UCSD-AML1 (cell line): ENCODE results near the gene ZNF566.

Source experiments
- DNase-seq: peaks from one replicate; lab custom pipeline; 2025; ENCODE audit not compliant: unreplicated experiment; lab: John Stamatoyannopoulos, UW

Gene ZNF566

DNA sequence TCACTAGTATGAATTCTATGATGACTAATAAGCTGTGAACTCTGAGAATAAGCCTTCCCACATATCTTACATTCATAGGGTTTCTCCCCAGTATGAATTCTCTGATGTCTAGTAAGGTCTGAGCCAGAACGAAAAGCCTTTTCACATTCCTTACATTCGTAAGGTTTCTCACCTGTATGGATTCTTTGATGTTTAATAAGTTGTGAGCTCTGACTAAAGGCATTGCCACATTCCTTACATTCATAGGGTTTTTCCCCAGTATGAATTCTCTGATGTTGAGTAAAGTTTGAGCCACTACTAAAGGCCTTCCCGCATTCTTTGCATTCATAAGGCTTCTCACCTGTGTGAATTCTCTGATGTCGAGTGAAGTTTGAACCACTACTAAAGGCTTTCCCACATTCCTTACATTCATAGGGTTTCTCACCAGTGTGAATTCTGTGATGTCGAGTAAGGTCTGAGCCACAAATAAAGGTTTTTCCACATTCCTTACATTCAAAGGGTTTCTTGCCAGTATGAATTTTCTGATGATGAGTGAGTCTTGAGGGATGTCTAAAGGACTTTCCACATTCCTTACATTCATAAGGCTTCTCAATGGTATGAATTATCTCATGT is 40.2 kb downstream of the ZNF566 start:
- no peak for DNase-seq

DNA sequence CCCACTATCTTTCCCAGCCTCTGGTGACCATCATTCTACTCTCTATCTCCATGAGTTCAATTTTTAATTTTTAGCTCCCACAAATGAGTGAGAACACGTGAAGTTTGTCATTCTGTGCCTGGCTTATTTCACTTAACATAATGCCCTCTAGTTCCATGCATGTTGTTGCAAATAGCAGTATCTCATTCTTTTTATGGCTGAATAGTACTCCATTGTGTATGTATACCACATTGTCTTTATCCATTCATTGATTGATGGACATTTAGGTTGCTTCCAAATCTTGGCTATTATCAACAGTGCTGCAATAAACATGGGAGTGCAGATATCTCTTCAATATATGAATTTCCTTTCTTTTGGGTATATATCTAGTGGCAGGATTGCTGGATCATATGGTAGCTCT is 48.0 kb downstream of the ZNF566 start:
- no peak for DNase-seq

- no peak for DNase-seq
These were observed 52.8 kb downstream of the ZNF566 start for GRCh38 chr19:36436531-36436930.

GRCh38 chr19:36423925-36424324 is 65.4 kb downstream of the ZNF566 start:
- no peak for DNase-seq

DNA sequence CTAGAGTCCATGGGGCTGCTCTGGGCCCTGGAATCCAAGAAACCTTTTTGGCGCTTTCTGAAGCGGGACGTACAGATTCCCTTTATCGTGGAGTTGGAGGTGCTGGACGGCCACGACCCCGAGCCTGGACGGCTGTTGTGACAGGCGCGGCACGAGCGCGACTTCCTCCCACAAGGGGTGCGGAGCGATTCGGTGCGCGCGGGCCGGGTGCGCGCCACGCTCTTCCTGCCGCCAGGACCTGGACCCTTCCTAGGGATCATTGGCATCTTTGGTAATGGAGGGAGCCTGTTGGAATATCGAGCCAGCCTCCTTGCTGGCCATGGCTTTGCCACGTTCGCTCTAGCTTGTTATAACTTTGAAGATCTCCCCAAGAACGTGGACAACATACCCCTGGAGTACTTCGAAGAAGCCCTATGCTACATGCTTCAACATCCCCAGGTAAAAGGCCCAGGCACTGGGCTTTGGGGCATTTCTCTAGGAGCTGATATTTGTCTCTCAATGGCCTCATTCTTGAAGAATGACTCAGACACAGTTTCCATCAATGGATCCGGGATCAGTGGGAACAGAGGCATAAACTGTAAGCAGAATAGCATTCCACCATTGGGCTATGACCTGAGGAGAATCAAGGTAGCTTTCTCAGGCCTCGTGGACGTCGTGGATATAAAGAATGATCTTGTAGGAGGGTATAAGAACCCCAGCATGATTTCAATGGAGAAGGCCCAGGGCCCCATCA is 67.4 kb downstream of the ZNF566 start:
- no peak for DNase-seq

DNA sequence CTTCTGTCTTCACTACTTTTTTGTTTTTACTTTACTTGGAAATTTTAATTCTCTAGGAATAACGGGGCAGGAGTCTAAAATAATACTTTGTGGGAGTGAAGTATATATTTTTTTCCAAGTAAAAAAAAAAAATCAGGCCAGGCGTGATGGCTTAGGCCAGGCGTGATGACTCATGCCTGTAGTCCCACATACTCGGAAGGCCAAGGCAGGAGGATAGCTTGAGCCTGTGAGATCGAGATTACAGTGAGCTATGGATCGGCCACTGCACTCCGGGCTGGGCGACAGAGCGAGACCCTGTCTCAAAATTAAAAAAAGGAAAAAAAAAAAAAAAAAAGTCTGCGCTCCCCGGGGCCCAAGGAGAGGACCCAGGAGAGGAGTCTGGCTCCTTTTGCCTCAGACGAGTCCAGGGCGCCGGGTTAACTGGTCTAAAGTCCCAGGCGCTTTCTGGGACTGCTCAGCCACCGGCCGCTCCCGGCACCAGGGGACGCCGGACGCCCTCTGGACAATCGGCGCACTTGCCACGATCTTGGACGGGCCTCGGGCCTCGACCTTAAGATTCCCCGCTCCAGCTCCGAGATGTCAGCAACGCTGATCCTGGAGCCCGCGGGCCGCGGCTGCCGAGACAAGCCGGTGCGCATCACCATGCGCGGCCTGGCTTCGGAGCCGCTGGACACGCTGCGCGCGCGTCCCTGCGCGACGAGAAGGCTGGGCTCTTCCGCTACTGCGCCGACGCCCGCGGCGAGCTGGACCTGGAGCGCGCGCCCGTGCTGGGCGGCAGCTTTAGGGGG is 68.2 kb downstream of the ZNF566 start:
- no peak for DNase-seq

GRCh38 chr19:36418287-36419001 is 70.9 kb downstream of the ZNF566 start, which contains the start of gene ZFP82:
Gene ZFP82, minus strand, starts transcription at chr19:36418644. Its CDS starts 8,855 bp downstream, at chr19:36409789.
- peak; percentile 75 for DNase-seq

- no peak for DNase-seq
These were observed 71.5 kb downstream of the ZNF566 start for GRCh38 chr19:36417752-36418286.

GRCh38 chr19:36409841-36410240 is 79.5 kb downstream of the ZNF566 start:
- DNase-seq = no peak

DNA sequence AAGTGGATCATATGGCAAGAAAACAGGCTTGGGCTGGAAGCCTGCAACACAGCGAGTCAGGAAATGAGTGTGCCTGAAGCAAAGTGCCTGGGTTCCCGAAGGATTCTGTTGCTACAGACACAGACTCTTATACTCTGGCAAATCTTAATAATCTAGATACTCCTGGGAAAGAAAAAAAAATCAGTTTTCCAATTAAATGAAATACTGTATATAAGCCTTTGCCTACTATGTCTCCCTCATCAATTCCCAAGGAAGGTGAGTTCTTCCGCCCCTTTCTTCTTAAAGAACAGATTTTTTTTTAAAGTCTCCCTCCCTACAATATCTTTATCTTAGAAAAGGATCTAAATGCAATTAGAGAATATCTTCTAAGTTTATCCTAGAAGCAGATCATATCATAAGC is 81.3 kb downstream of the ZNF566 start:
- no peak for DNase-seq

- no peak for DNase-seq
These were observed 84.9 kb downstream of the ZNF566 start for GRCh38 chr19:36404498-36404897.

DNA sequence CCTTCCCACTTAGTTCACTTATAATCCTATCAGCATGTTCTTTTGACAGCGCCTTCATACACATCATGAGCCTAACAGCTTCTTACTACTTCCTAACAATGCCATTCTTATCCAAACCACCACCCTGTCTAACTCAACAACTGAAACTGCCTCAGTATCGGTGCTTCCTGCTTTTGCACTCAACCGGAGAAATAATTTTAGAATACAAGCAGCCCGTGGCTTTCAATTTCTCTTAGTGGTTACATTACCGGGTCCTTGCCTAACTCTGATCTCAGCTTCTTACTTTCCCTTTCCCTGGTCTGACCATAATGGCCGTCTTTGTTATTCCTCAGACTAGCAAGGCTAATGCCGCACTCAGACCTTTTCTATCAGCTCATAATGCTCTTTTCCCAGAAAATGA is 87.9 kb downstream of the ZNF566 start:
- no peak for DNase-seq

DNA sequence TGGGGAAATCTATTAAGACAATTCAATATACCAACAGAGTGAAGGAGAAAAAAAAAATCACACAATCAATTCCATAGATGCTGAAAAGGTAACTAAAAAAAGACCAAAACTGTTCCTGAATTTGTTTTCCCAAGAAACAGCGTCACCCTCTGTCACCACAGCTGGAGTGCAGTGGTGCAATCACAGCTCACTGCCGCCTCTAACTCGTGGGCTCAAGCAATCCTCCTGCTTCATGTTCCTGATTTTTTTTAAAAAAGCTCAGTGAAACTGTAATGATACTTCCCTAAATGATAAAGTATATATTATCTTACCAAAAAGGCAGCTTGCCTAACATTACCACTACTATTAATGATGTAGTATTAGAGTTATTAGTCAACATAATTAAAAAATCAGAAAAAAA is 90.8 kb downstream of the ZNF566 start:
- no peak for DNase-seq
